Keratinocyte (primary cell): ENCODE measurements around the gene FZD2. TPM values are rescaled to one million over a fixed set of nuclear protein-coding genes. Genes with fewer than 3 reads are reported as not detected.

Experiments used
- DNase-seq: peaks from one replicate; pipeline ENCODE4 v3.0.0-alpha.2; 2011; ENCODE audit warnings: low read depth, missing footprints, low spot score
- FAIRE-seq: peaks from 2 replicates; lab custom pipeline; 2011; peaks lifted over from hg19 to GRCh38; lab: Jason Lieb, UNC
- H2AFZ ChIP-seq: 2 replicates; pipeline ENCODE4 v1.6.0; 2012; ENCODE audit warnings: low read length, control low read depth, inconsistent platforms; ENCODE audit not compliant: control insufficient read depth
- H3K27ac ChIP-seq: 2 replicates; pipeline ENCODE4 v1.5.1; 2011; ENCODE audit warnings: low read length; ENCODE audit not compliant: control insufficient read depth, insufficient read depth
- H3K27me3 ChIP-seq: 3 replicates; pipeline ENCODE4 v1.6.0; 2011; ENCODE audit warnings: low read length; ENCODE audit not compliant: control insufficient read depth, insufficient read depth; ENCODE audit errors: extremely low read depth
- H3K36me3 ChIP-seq, 2 experiments: 2 replicates in 1 of 2; 3 replicates in 1 of 2; pipeline ENCODE4 v1.5.1; 2011; ENCODE audit warnings: low read length in 2 of 2, mild to moderate bottlenecking in 1 of 2; ENCODE audit not compliant: control insufficient read depth in 2 of 2, insufficient read depth in 2 of 2; ENCODE audit errors: extremely low read depth in 1 of 2
- H3K4me1 ChIP-seq: 3 replicates; pipeline ENCODE4 v1.5.1; 2011; ENCODE audit warnings: low read length; ENCODE audit not compliant: control insufficient read depth, insufficient read depth; ENCODE audit errors: extremely low read depth
- H3K4me2 ChIP-seq: 3 replicates; pipeline ENCODE4 v1.6.0; 2011; ENCODE audit warnings: low read depth, low read length; ENCODE audit not compliant: control insufficient read depth, insufficient read depth; ENCODE audit errors: extremely low read depth
- H3K4me3 ChIP-seq, 3 experiments: fragments of 200-600 bp in 1 of 3; sonication (generic) in 1 of 3; 2 replicates in 2 of 3; 3 replicates in 1 of 3; pipeline ENCODE4 v1.5.1; 2011 to 2016; ENCODE audit warnings: low read length in 3 of 3, mild to moderate bottlenecking in 3 of 3, control low read depth in 2 of 3, inconsistent platforms in 1 of 3, low read depth in 1 of 3, mixed read lengths in 1 of 3, mixed run types in 1 of 3, moderate library complexity in 1 of 3; ENCODE audit not compliant: control insufficient read depth in 2 of 3, insufficient read depth in 2 of 3; ENCODE audit errors: extremely low read depth in 1 of 3
- H3K79me2 ChIP-seq: 2 replicates; pipeline ENCODE4 v1.6.0; 2012; ENCODE audit warnings: low read length; ENCODE audit not compliant: control insufficient read depth, insufficient read depth
- H3K9ac ChIP-seq: 3 replicates; pipeline ENCODE4 v1.6.0; 2011; ENCODE audit warnings: low read length; ENCODE audit not compliant: control insufficient read depth, insufficient read depth; ENCODE audit errors: extremely low read depth
- H3K9me1 ChIP-seq: 3 replicates; pipeline ENCODE4 v1.6.0; 2011; ENCODE audit warnings: low read length; ENCODE audit not compliant: control insufficient read depth, insufficient read depth; ENCODE audit errors: extremely low read depth
- H3K9me3 ChIP-seq: 2 replicates; pipeline ENCODE4 v1.5.1; 2012; ENCODE audit warnings: low read depth, low read length; ENCODE audit not compliant: control insufficient read depth
- H4K20me1 ChIP-seq: 3 replicates; pipeline ENCODE4 v1.6.0; 2011; ENCODE audit warnings: low read length; ENCODE audit not compliant: control insufficient read depth, insufficient read depth; ENCODE audit errors: extremely low read depth
- EZH2 ChIP-seq: IDR thresholded peaks from one replicate; pipeline ENCODE4 v1.6.1; 2012; ENCODE audit warnings: inconsistent platforms, mild to moderate bottlenecking, low read length, moderate library complexity
- dilution Hi-C: fragments of 300-500 bp; cut with MboI; formaldehyde crosslinking; loops from one replicate; pipeline ENCODE4 v1.7.0; 2020; ENCODE audit warnings: low sequenced_read_pairs; ENCODE audit not compliant: extremely low pct_ligation_motif_present
- polyA plus RNA-seq, 5 experiments: library from polyadenylated mRNA; depleted of rRNA in 3 of 5; stranded (reverse) in 3 of 5; stranded (forward) in 1 of 5; unstranded in 1 of 5; fragments of >200 nt; gene quantifications; 1 replicate in 1 of 5; 2 replicates in 3 of 5; 3 replicates in 1 of 5; pipeline versions ENCODE4 v1.2.1 to v1.2.3, GENCODE V29; 2011 to 2012; ENCODE audit warnings: missing spikeins in 2 of 5, low read depth in 1 of 5, low replicate concordance in 1 of 5
- TF ChIP-seq, protein P1 (sequence below), 3 experiments: IDR thresholded peaks in 1 of 3; conservative IDR thresholded peaks in 1 of 3; optimal IDR thresholded peaks in 1 of 3; 2 replicates in 2 of 3; 3 replicates in 1 of 3; pipeline versions ENCODE3 to v1.5.1; 2011; ENCODE audit warnings: low read length in 3 of 3, mild to moderate bottlenecking in 3 of 3, moderate library complexity in 2 of 3, control low read depth in 1 of 3, inconsistent platforms in 1 of 3; ENCODE audit not compliant: insufficient read depth in 2 of 3; ENCODE audit errors: extremely low read depth in 1 of 3

Gene FZD2
- polyA plus RNA-seq, 1 donor (not counting 4 experiments of a cell fraction or from before 2014, with no cell fraction given): 2.6 TPM

DNA sequence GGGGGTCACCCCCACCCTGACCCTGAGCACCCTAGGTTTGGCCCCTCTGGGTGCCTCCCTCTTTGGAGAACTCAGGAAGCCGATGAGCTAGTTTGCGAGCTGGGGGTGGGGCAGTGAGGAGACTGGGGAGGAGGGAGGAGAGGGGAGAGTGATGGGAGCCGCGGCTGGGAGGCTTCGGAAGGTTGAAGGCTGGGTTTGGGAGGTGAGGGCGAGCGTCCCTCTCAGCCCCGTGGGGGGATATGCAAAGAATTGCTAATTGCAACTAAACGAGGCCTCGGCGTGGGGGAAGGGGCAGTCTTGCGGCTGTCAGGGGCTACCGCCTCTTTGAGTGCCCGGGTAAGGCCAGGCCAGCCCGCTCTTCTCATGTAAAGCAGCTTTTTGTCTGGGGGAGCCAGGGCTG is 17.6 kb upstream of the FZD2 start:
- no peak overlapping the region for H3K9ac ChIP-seq
- peaks cover 26% of the 10 kb centered on the region for H3K4me1 ChIP-seq
- no peak overlapping the region for H3K4me2 ChIP-seq
- H3K79me2 ChIP-seq: no peaks in the 10 kb centered on the region
- no peaks in the 10 kb centered on the region for H3K36me3 ChIP-seq
- H3K4me3 ChIP-seq: no peak overlapping the region
- no peak for TF ChIP-seq EZH2
- TF ChIP-seq, protein P1, sequence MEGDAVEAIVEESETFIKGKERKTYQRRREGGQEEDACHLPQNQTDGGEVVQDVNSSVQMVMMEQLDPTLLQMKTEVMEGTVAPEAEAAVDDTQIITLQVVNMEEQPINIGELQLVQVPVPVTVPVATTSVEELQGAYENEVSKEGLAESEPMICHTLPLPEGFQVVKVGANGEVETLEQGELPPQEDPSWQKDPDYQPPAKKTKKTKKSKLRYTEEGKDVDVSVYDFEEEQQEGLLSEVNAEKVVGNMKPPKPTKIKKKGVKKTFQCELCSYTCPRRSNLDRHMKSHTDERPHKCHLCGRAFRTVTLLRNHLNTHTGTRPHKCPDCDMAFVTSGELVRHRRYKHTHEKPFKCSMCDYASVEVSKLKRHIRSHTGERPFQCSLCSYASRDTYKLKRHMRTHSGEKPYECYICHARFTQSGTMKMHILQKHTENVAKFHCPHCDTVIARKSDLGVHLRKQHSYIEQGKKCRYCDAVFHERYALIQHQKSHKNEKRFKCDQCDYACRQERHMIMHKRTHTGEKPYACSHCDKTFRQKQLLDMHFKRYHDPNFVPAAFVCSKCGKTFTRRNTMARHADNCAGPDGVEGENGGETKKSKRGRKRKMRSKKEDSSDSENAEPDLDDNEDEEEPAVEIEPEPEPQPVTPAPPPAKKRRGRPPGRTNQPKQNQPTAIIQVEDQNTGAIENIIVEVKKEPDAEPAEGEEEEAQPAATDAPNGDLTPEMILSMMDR (optimal IDR thresholded peaks at IDR 0.05 in 1 of 3, IDR thresholded peaks at IDR 0.05 in 1 of 3, conservative IDR thresholded peaks at IDR 0.05 in 1 of 3; ENCODE audit: extremely low read depth in 1 of 3, insufficient read depth in 2 of 3, low read length in 3 of 3): no peak
- H3K27ac ChIP-seq: no peak overlapping the region
- DNase-seq (no peak), FAIRE-seq (no peak)
- H2AFZ ChIP-seq: no peak overlapping the region
- H3K9me1 ChIP-seq: no peaks in the 10 kb centered on the region
- H4K20me1 ChIP-seq: no peaks in the 10 kb centered on the region
- H3K27me3 ChIP-seq: no peaks in the 10 kb centered on the region
- dilution Hi-C loops: loop anchor here (5.0 to 10.0 kb wide), 2 partner anchors 53 to 95 kb away; no protein-coding TSS in a partner anchor
- H3K9me3 ChIP-seq: no peaks in the 10 kb centered on the region

DNA sequence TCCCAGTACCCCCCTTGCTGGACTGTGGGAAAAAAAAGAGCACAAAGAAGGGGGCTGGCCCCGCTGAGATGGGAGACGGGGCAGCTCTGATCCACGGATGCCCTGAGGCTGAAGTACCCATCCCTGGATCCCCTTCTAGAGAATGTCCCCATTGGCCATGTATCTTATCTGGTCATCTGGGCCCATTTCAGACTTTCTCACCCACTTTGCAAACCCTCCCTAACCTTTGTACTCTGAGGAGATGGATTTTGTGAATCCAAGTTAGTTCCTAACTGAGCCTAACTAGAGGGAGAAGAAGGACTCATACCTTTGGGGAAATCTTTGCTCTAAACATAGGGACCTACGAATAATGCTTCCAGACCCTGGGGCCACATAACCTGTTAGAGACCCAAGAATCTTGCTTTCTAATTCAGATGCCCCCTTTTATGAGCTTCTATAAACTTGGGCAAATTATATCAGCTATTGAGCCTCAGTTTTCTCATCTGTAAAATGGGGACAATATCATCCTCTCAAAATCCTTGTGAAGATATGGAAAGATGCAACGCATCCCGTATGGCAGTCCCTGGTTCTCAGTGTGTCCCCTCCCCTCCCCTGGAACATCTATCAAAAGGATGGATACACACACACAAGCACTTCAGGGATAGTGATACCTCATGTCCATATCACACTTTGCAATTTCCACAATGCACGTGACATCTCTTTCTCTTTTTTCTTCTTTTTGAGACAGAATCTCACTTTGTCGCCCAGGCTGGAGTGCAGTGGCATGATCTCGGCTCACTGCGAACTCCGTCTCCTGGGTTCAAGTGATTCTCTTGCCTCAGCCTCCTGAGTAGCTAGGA is 16.8 kb upstream of the FZD2 start:
- TF ChIP-seq EZH2: no peak
- TF ChIP-seq, protein P1 (optimal IDR thresholded peaks at IDR 0.05 in 1 of 3, IDR thresholded peaks at IDR 0.05 in 1 of 3, conservative IDR thresholded peaks at IDR 0.05 in 1 of 3; ENCODE audit: extremely low read depth in 1 of 3, insufficient read depth in 2 of 3, low read length in 3 of 3): no peak
- Histone ChIP-seq H3K4me1 (peaks cover 34% of the 10 kb centered on the region), H3K27ac (no peak overlapping the region), H3K4me2 (no peak overlapping the region), H3K9me3 (no peaks in the 10 kb centered on the region), H3K36me3 (no peaks in the 10 kb centered on the region), H3K4me3 (no peak overlapping the region), H2AFZ (no peak overlapping the region), H3K9ac (no peak overlapping the region), H3K79me2 (no peaks in the 10 kb centered on the region), H3K27me3 (no peaks in the 10 kb centered on the region), H4K20me1 (no peaks in the 10 kb centered on the region), H3K9me1 (no peaks in the 10 kb centered on the region)
- dilution Hi-C loops: loop anchor here (5.0 kb wide), 1 partner anchor 52 kb away; no protein-coding TSS in a partner anchor
- DNase-seq (no peak), FAIRE-seq (no peak)
